Measurements from ENCODE around the gene WDR83. TPM values are rescaled to one million over a fixed set of nuclear protein-coding genes. Genes with fewer than 3 reads are reported as not detected.

The WDR83 gene
- total RNA-seq, 4 donors from 2014 or later, result 4.0 to 16.7 (median 5.8) TPM

GRCh38 chr19:12664406-12665280, 2.0 kb upstream of the WDR83 start:
- TF ChIP-seq POLR2A (IDR thresholded peaks at IDR 0.05) (no peak), CTCF (IDR thresholded peaks at IDR 0.05) (no peak)
- Histone ChIP-seq H3K36me3 (peaks cover 0 to 66% (median 26%) of the 10 kb centered on the region in 3 donors), H3K27ac (no peak overlapping the region), H3K4me1 (peaks cover 19 to 48% (median 28%) of the 10 kb centered on the region in 3 donors), H3K9me3 (no peaks in the 10 kb centered on the region), H3K4me3 (no peak overlapping the region), H3K27me3 (no peaks in the 10 kb centered on the region)
- intact Hi-C loops (cut with DNase I), result no loop called here
- 75 to 84% methylated on average over 13 to 19 of the region's 29 CpGs for WGBS, 2 donors
- DNase-seq, result no peak

- intact Hi-C loops (cut with DNase I), result no loop called here
- Histone ChIP-seq H3K27ac (peak overlapping the region in 2 of 4 donors; percentile 20 to 83), H3K27me3 (no peaks in the 10 kb centered on the region), H3K4me1 (peaks cover 22 to 52% (median 30%) of the 10 kb centered on the region in 3 donors), H3K9me3 (no peaks in the 10 kb centered on the region), H3K4me3 (peak overlapping the region in 2 of 4 donors; percentile 80 to 93), H3K36me3 (peaks cover 0 to 60% (median 26%) of the 10 kb centered on the region in 3 donors)
- peak; percentile 51 for DNase-seq
- TF ChIP-seq CTCF (IDR thresholded peaks at IDR 0.05), result no peak
- no peak for TF ChIP-seq POLR2A (IDR thresholded peaks at IDR 0.05)
- 74 to 78% methylated on average over 9 to 10 of the region's 10 CpGs for WGBS, 2 donors
These were observed 1.4 kb upstream of the WDR83 start for GRCh38 chr19:12665281-12665573.

- Histone ChIP-seq H3K4me3 (peak overlapping the region; percentile 70 to 93 (median 76)), H3K4me1 (peaks cover 28 to 57% (median 35%) of the 10 kb centered on the region in 3 donors), H3K9me3 (no peaks in the 10 kb centered on the region), H3K27ac (peak overlapping the region in 3 of 4 donors; percentile 80 to 86 (median 83)), H3K36me3 (peaks cover 0 to 55% (median 26%) of the 10 kb centered on the region in 3 donors), H3K27me3 (no peaks in the 10 kb centered on the region)
- intact Hi-C loops (cut with DNase I), result no loop called here
- no peak for DNase-seq
- WGBS, 2 donors, result 18 to 22% methylated on average over 7 to 10 of the region's 12 CpGs
- no peak for TF ChIP-seq CTCF (IDR thresholded peaks at IDR 0.05)
These were observed 839 bp upstream of the WDR83 start for GRCh38 chr19:12665671-12666264.

GRCh38 chr19:12667731-12668302, 1.2 kb downstream of the WDR83 start:
- TF ChIP-seq CTCF (IDR thresholded peaks at IDR 0.05), result no peak
- DNase-seq, result no peak
- Histone ChIP-seq H3K36me3 (peaks cover 0 to 47% (median 16%) of the 10 kb centered on the region in 3 donors), H3K4me1 (peaks cover 30 to 61% (median 38%) of the 10 kb centered on the region in 3 donors), H3K9me3 (no peaks in the 10 kb centered on the region), H3K27me3 (no peaks in the 10 kb centered on the region), H3K4me3 (peak overlapping the region in 2 of 4 donors; percentile 82 to 88), H3K27ac (peak overlapping the region in 2 of 4 donors; percentile 97 to 99)
- 70% methylated on average over 4 of the region's 4 CpGs; no CpG with 5 or more reads in 1 of the 2 donors for WGBS, 2 donors
- intact Hi-C loops (cut with DNase I), result no loop called here

GRCh38 chr19:12668346-12668745, 1.7 kb downstream of the WDR83 start:
- WGBS, 2 donors, result 48 to 57% methylated on average over 2 to 8 of the region's 8 CpGs
- Histone ChIP-seq H3K27ac (peak overlapping the region; percentile 85 to 99 (median 96)), H3K36me3 (peaks cover 0 to 47% (median 16%) of the 10 kb centered on the region in 3 donors), H3K9me3 (no peaks in the 10 kb centered on the region), H3K4me3 (peak overlapping the region; percentile 58 to 95 (median 85)), H3K4me1 (peaks cover 30 to 61% (median 38%) of the 10 kb centered on the region in 3 donors), H3K27me3 (no peaks in the 10 kb centered on the region)
- no peak for TF ChIP-seq POLR2A (IDR thresholded peaks at IDR 0.05)
- no peak for TF ChIP-seq CTCF (IDR thresholded peaks at IDR 0.05)
- intact Hi-C loops (cut with DNase I), result no loop called here
- DNase-seq, result no peak

Data from esophagus squamous epithelium (tissue), 5 donors.